ENCODE results near the gene AWAT1. TPM values are rescaled to one million over a fixed set of nuclear protein-coding genes. Genes with fewer than 3 reads are reported as not detected.
"Not testable (repeated sequence)": the region's sequence is repeated elsewhere in the genome, so short reads cannot be mapped to it uniquely, and the experiment has no call there.

AWAT1 gene
- total RNA-seq, result not detected in 2 replicates

GRCh38 chrX:70234355-70234754 is at the start of gene AWAT1:
TSS of gene AWAT1 (plus strand) at chrX:70234655. CDS start at chrX:70234696, 41 bp downstream.
- Mint-ChIP-seq H3K27me3 (no peaks in the 10 kb centered on the region), H3K4me1 (no peaks in the 10 kb centered on the region), H3K36me3 (ENCODE audit: low read depth) (no peaks in the 10 kb centered on the region), H3K9me3 (no peaks in the 10 kb centered on the region), H3K27ac (no peak within 1 kb of the TSS), H3K4me3 (no peak within 1 kb of the TSS)
- ATAC-seq (ENCODE audit: low read depth), result no peak
- ChIA-PET POLR2A (no interaction called here), CTCF (no interaction called here)
- DNase-seq, result no peak
- intact Hi-C loops (cut with micrococcal nuclease), result no loop called here
- no peak for TF ChIP-seq CTCF (IDR thresholded peaks at IDR 0.05)

- Mint-ChIP-seq H3K4me1 (no peaks in the 10 kb centered on the region), H3K36me3 (ENCODE audit: low read depth) (peaks cover 3% of the 10 kb centered on the region), H3K27ac (no peak overlapping the region), H3K9me3 (peaks cover 8% of the 10 kb centered on the region), H3K4me3 (no peak overlapping the region), H3K27me3 (peaks cover 7% of the 10 kb centered on the region)
- intact Hi-C loops (cut with micrococcal nuclease), result loop anchor here (10.0 kb wide), 2 partner anchors 365 to 995 kb away; no protein-coding TSS in a partner anchor
- ATAC-seq (ENCODE audit: low read depth) (no peak), DNase-seq (no peak)
- ChIA-PET CTCF (no interaction called here), POLR2A (no interaction called here)
- TF ChIP-seq CTCF (IDR thresholded peaks at IDR 0.05), result no peak
These were observed 44.2 kb upstream of the AWAT1 start for GRCh38 chrX:70190225-70190624.

GRCh38 chrX:70196961-70197720 is 37.3 kb upstream of the AWAT1 start:
- H3K9me3 Mint-ChIP-seq, result no peaks in the 10 kb centered on the region
- H3K36me3 Mint-ChIP-seq (ENCODE audit: low read depth), result no peaks in the 10 kb centered on the region
- ChIA-PET CTCF (interaction anchor here (1.0 to 1.6 kb wide), 3 partner anchors 236 to 250 kb away, joined by 3 read pairs; no protein-coding TSS in a partner anchor), POLR2A (no interaction called here)
- H3K27ac Mint-ChIP-seq, result no peak overlapping the region
- DNase-seq (peak; percentile 14), ATAC-seq (ENCODE audit: low read depth) (peak; percentile 79)
- peak overlapping the region; percentile 6 for H3K4me3 Mint-ChIP-seq
- peaks cover 4% of the 10 kb centered on the region for H3K4me1 Mint-ChIP-seq
- no peak for TF ChIP-seq CTCF (IDR thresholded peaks at IDR 0.05)
- intact Hi-C loops (cut with micrococcal nuclease), result loop anchor here (1.0 to 10.0 kb wide), 4 partner anchors 237 to 988 kb away; no protein-coding TSS in a partner anchor
- peaks cover 2% of the 10 kb centered on the region for H3K27me3 Mint-ChIP-seq

GRCh38 chrX:70201732-70202131 is 32.7 kb upstream of the AWAT1 start:
- no peak for ATAC-seq (ENCODE audit: low read depth)
- CTCF ChIA-PET, result no interaction called here
- Mint-ChIP-seq H3K4me3 (no peak overlapping the region), H3K9me3 (no peaks in the 10 kb centered on the region), H3K4me1 (peaks cover 4% of the 10 kb centered on the region), H3K27ac (no peak overlapping the region), H3K36me3 (ENCODE audit: low read depth) (no peaks in the 10 kb centered on the region), H3K27me3 (peaks cover 2% of the 10 kb centered on the region)
- POLR2A ChIA-PET, result no interaction called here
- intact Hi-C loops (cut with micrococcal nuclease), result no loop called here
- no peak for DNase-seq
- TF ChIP-seq CTCF (IDR thresholded peaks at IDR 0.05), result no peak

GRCh38 chrX:70208479-70208878 is 26.0 kb upstream of the AWAT1 start:
- intact Hi-C loops (cut with micrococcal nuclease), result no loop called here
- no peaks in the 10 kb centered on the region for H3K36me3 Mint-ChIP-seq (ENCODE audit: low read depth)
- no peaks in the 10 kb centered on the region for H3K4me1 Mint-ChIP-seq
- no peak overlapping the region for H3K27ac Mint-ChIP-seq
- no peak overlapping the region for H3K4me3 Mint-ChIP-seq
- H3K9me3 Mint-ChIP-seq, result no peaks in the 10 kb centered on the region
- DNase-seq (no peak), ATAC-seq (ENCODE audit: low read depth) (no peak)
- CTCF ChIA-PET, result no interaction called here
- no peak for TF ChIP-seq CTCF (IDR thresholded peaks at IDR 0.05)
- H3K27me3 Mint-ChIP-seq, result no peaks in the 10 kb centered on the region
- POLR2A ChIA-PET, result no interaction called here

GRCh38 chrX:70209570-70209969 is 24.9 kb upstream of the AWAT1 start:
- ATAC-seq (ENCODE audit: low read depth); CTCF ChIA-PET; intact Hi-C loops (cut with micrococcal nuclease); DNase-seq; H3K4me3 Mint-ChIP-seq; H3K27me3 Mint-ChIP-seq; H3K36me3 Mint-ChIP-seq (ENCODE audit: low read depth); POLR2A ChIA-PET; H3K27ac Mint-ChIP-seq; H3K4me1 Mint-ChIP-seq; H3K9me3 Mint-ChIP-seq: not testable (repeated sequence)
